HG02798 (cell line): Measurements from ENCODE around the gene RAB40C.

Source experiments
- ATAC-seq: cut with Tn5 transposase; IDR thresholded peaks from one replicate; pipeline ENCODE4 v1.9.1; 2021; ENCODE audit warnings: mild to moderate bottlenecking; ENCODE audit not compliant: unreplicated experiment, poor library complexity

RAB40C gene

GRCh38 chr16:660132-660458 lies 70.2 kb downstream of the RAB40C start:
- no peak for ATAC-seq

GRCh38 chr16:660459-661183 lies 70.8 kb downstream of the RAB40C start:
- ATAC-seq = peak; percentile 63

GRCh38 chr16:661184-661821 lies 71.4 kb downstream of the RAB40C start:
- ATAC-seq = no peak

GRCh38 chr16:662095-662494 lies 72.2 kb downstream of the RAB40C start:
- ATAC-seq = no peak

- ATAC-seq = no peak
These were observed 72.7 kb downstream of the RAB40C start for GRCh38 chr16:662597-662996.

GRCh38 chr16:666572-666971 lies 76.7 kb downstream of the RAB40C start:
- ATAC-seq = no peak

- no peak for ATAC-seq
These were observed 77.4 kb downstream of the RAB40C start for GRCh38 chr16:667113-667779.

- ATAC-seq = peak; percentile 92
These were observed 78.1 kb downstream of the RAB40C start, which contains the start of gene RHOT2 for GRCh38 chr16:667780-668518. RHOT2 (plus strand) TSS chr16:668132; CDS start chr16:668200, 68 bp downstream.

GRCh38 chr16:668519-669171 lies 78.8 kb downstream of the RAB40C start:
- ATAC-seq = peak; percentile 15

- ATAC-seq = no peak
These were observed 79.8 kb downstream of the RAB40C start for GRCh38 chr16:669666-670065.

- ATAC-seq = no peak
These were observed 80.9 kb downstream of the RAB40C start for GRCh38 chr16:670485-671352.

- ATAC-seq = no peak
These were observed 81.7 kb downstream of the RAB40C start for GRCh38 chr16:671353-672131.

- no peak for ATAC-seq
These were observed 82.5 kb downstream of the RAB40C start for GRCh38 chr16:672371-672770.

- ATAC-seq = no peak
These were observed 83.0 kb downstream of the RAB40C start for GRCh38 chr16:672851-673250.

GRCh38 chr16:673399-673991 lies 83.6 kb downstream of the RAB40C start:
- ATAC-seq = no peak

- no peak for ATAC-seq
These were observed 84.5 kb downstream of the RAB40C start for GRCh38 chr16:674214-674881.

- ATAC-seq = no peak
These were observed 85.4 kb downstream of the RAB40C start, which contains the start of gene RHBDL1 for GRCh38 chr16:674968-675883. RHBDL1 (plus strand) TSS chr16:675671; CDS start chr16:675791, 120 bp downstream.
